Lower leg skin (tissue), 4 donors: ENCODE measurements around the gene GALNS. TPM values are rescaled to one million over a fixed set of nuclear protein-coding genes. Genes with fewer than 3 reads are reported as not detected.

Experiments
- DNase-seq, 2 donors: peaks; one replicate each; pipeline ENCODE4 v3.0.0-alpha.2; 2019; ENCODE audit warnings: low spot score in 2 of 2
- H3K4me3 ChIP-seq: fragments of 200-600 bp; sonication (generic); 2 replicates; pipeline ENCODE4 v1.5.1; 2017; ENCODE audit warnings: mild to moderate bottlenecking, low read depth; ENCODE audit not compliant: poor library complexity, severe bottlenecking
- CTCF ChIP-seq, 3 donors: fragments of 450-650 bp; IDR thresholded peaks; one replicate each; pipeline ENCODE4 v1.5.1; 2016; ENCODE audit warnings: antibody characterized with exemption in 3 of 3, mild to moderate bottlenecking in 3 of 3, moderate library complexity in 2 of 3
- POLR2A ChIP-seq, 2 donors: fragments of 450-650 bp; IDR thresholded peaks; one replicate each; pipeline ENCODE4 v1.6.1; 2016 to 2017; ENCODE audit warnings: antibody characterized with exemption in 2 of 2, mild to moderate bottlenecking in 1 of 2, moderate library complexity in 1 of 2
- WGBS, 2 donors: methylation state at CpG; one replicate each; pipeline ENCODE4 v1.1.5; 2018; 5-methylcytosine and 5-hydroxymethylcytosine counted together
- intact Hi-C: fragments of 100-400 bp; cut with DNase I; formaldehyde crosslinking; loops from one replicate; pipeline ENCODE4 v1.15.0; 2023; ENCODE audit warnings: low total_unique reads
- total RNA-seq, 4 donors: library from RNA; depleted of rRNA; stranded (reverse); fragments of >200 nt; gene quantifications; one replicate each; pipeline ENCODE4 v1.1.0, GENCODE V29; 2016

GALNS gene
- total RNA-seq, 4 donors from 2014 or later: 17.3 to 45.6 (median 37.3) TPM

GRCh38 chr16:88881675-88882357 is 25.1 kb upstream of the GALNS start:
- H3K4me3 ChIP-seq: no peak overlapping the region
- TF ChIP-seq POLR2A (IDR thresholded peaks at IDR 0.05) (no peak), CTCF (IDR thresholded peaks at IDR 0.05) (no peak)
- no peak for DNase-seq
- WGBS, 2 donors: 56 to 64% methylated on average over 26 to 27 of the region's 27 CpGs
- intact Hi-C loops: no loop called here

DNA sequence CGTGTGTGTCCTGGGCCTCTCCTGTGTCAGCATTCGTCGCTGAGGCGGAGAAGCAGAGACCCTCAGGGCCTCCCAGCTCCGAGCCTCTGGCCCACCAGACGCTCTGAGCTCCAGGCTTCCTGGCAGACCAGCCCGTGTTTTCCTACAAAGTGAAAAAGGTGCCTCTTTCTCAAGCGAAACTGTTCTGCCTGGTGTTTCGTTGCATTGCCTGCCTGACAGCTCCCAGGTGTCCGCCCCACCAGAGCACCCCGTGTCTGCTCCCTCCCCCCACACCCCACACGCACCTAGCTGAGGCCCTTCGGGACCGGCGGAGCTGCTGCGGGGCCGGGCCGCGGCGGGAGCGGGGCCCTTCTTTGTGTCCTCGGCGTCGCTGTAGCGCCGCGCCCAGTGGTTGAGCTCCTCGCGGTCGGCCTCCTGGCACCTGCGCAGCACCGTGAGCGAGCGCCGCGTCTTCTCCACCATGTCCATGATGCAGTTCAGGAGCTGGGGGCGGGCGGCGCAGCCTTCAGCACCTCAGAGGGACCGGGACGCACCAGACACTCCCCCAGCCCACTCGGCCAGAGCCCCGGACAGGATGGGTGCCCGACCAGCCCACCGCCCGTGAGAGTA is 24.4 kb upstream of the GALNS start:
- 68 to 70% methylated on average over 29 to 45 of the region's 46 CpGs for WGBS, 2 donors
- TF ChIP-seq CTCF (IDR thresholded peaks at IDR 0.05) (no peak), POLR2A (IDR thresholded peaks at IDR 0.05) (no peak)
- DNase-seq: no peak
- intact Hi-C loops: no loop called here
- no peak overlapping the region for H3K4me3 ChIP-seq

DNA sequence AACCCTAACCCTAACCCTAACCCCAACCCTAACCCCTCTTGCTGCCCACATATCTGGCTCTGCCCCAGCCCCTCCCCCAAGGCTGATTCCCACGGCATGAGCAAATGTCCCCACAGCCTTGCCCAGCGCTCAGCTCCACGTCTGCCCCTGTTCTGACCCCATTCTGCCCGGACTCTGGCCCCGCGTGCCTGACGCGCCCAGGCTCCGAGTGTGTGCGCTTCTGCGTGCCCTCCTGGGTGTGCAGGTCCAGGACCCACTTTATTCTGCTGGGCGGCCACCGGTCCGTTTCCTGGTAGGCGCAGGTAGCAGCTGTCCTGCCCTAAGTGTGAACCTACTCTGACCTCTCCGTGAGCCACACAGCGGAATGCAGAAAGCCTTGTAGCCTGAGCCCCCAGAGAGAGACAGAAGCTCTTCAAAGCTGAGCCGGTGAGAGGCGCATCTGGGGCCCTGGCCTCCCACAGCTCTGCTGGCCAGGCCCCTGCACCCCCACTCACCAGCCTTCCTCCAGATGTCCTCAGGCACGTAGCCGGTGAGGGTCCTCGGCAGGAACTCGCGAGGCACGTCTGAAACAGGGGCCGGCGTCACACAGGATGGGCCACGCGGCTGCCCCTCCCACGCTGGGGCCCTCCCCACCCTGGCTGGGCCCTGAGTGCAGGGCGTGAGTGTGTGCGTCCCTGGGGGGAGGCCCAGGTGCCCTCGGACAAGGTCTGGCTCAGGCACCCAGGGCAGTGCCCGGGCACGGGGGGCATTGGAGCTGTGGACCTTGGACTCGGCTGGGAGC is 23.7 kb upstream of the GALNS start:
- TF ChIP-seq POLR2A (IDR thresholded peaks at IDR 0.05) (no peak), CTCF (IDR thresholded peaks at IDR 0.05) (no peak)
- intact Hi-C loops: no loop called here
- no peak overlapping the region for H3K4me3 ChIP-seq
- 70 to 71% methylated on average over 30 of the region's 36 CpGs for WGBS, 2 donors
- no peak for DNase-seq

- no peak for DNase-seq
- intact Hi-C loops: no loop called here
- 42 to 63% methylated on average over 8 to 9 of the region's 11 CpGs for WGBS, 2 donors
Observed at GRCh38 chr16:88879788-88880055, 23.0 kb upstream of the GALNS start.

More at GRCh38 chr16:88879788-88880055, 23.0 kb upstream of the GALNS start:
- no peak for TF ChIP-seq POLR2A (IDR thresholded peaks at IDR 0.05)
- TF ChIP-seq CTCF (IDR thresholded peaks at IDR 0.05): no peak
- H3K4me3 ChIP-seq: no peak overlapping the region
